Trophoblast cell (in vitro differentiated cells and primary cell): ENCODE results near the gene FGF1.
"Not testable (repeated sequence)": the region's sequence is repeated elsewhere in the genome, so short reads cannot be mapped to it uniquely, and the experiment has no call there.

Experiments used
- DNase-seq, 2 donors: peaks; one replicate each; pipeline ENCODE4 v3.0.0-alpha.2; 2016
- H2AFZ ChIP-seq: 2 replicates; pipeline ENCODE4 v1.6.1; 2013; ENCODE audit warnings: low read length, moderate library complexity, mild to moderate bottlenecking; ENCODE audit not compliant: insufficient read depth, poor library complexity
- H2AK5ac ChIP-seq: 2 replicates; pipeline ENCODE4 v1.6.1; 2013; ENCODE audit warnings: mild to moderate bottlenecking, low read length
- H2BK120ac ChIP-seq: 2 replicates; pipeline ENCODE4 v1.6.1; 2013; ENCODE audit warnings: low read length, mild to moderate bottlenecking, moderate library complexity; ENCODE audit not compliant: insufficient read depth, poor library complexity
- H2BK12ac ChIP-seq: 2 replicates; pipeline ENCODE4 v1.6.1; 2013; ENCODE audit warnings: mild to moderate bottlenecking, low read length, moderate library complexity
- H2BK5ac ChIP-seq: 2 replicates; pipeline ENCODE4 v1.6.1; 2013; ENCODE audit warnings: low read length, low read depth, moderate library complexity, mild to moderate bottlenecking; ENCODE audit not compliant: poor library complexity
- H3K14ac ChIP-seq: 2 replicates; pipeline ENCODE4 v1.6.1; 2013; ENCODE audit warnings: mild to moderate bottlenecking, low read length
- H3K18ac ChIP-seq: 2 replicates; pipeline ENCODE4 v1.6.1; 2013; ENCODE audit warnings: mild to moderate bottlenecking, low read length
- H3K23ac ChIP-seq: 2 replicates; pipeline ENCODE4 v1.6.1; 2013; ENCODE audit warnings: low read length
- H3K27ac ChIP-seq: 2 replicates; pipeline ENCODE4 v1.5.1; 2013; ENCODE audit warnings: low read depth, mild to moderate bottlenecking, inconsistent platforms, low read length, moderate library complexity
- H3K27me3 ChIP-seq: 2 replicates; pipeline ENCODE4 v1.6.1; 2013; ENCODE audit warnings: inconsistent platforms, mild to moderate bottlenecking, low read length, moderate library complexity; ENCODE audit not compliant: insufficient read depth
- H3K36me3 ChIP-seq, 2 experiments: 1 replicate in 1 of 2; 2 replicates in 1 of 2; pipeline ENCODE4 v1.6.1; 2013; ENCODE audit warnings: low read length in 2 of 2, mild to moderate bottlenecking in 2 of 2, moderate library complexity in 1 of 2; ENCODE audit not compliant: insufficient read depth in 2 of 2, control insufficient read depth in 1 of 2
- H3K4ac ChIP-seq: 2 replicates; pipeline ENCODE4 v1.6.1; 2013; ENCODE audit warnings: low read depth, mild to moderate bottlenecking, low read length, moderate library complexity
- H3K4me1 ChIP-seq, 2 experiments: 1 replicate in 1 of 2; 2 replicates in 1 of 2; pipeline ENCODE4 v1.6.1; 2013; ENCODE audit warnings: low read length in 2 of 2, mild to moderate bottlenecking in 2 of 2, moderate library complexity in 1 of 2; ENCODE audit not compliant: insufficient read depth in 2 of 2, control insufficient read depth in 1 of 2
- H3K4me2 ChIP-seq: 2 replicates; pipeline ENCODE4 v1.6.1; 2013; ENCODE audit warnings: inconsistent platforms, mild to moderate bottlenecking, low read length, moderate library complexity
- H3K4me3 ChIP-seq: 2 replicates; pipeline ENCODE4 v1.5.1; 2013; ENCODE audit warnings: mild to moderate bottlenecking, low read depth, low read length, inconsistent platforms
- H3K79me1 ChIP-seq: one replicate; pipeline ENCODE4 v1.6.1; 2013; ENCODE audit warnings: low read length
- H3K79me2 ChIP-seq: 2 replicates; pipeline ENCODE4 v1.6.1; 2013; ENCODE audit warnings: low read length, mild to moderate bottlenecking; ENCODE audit not compliant: control insufficient read depth, insufficient read depth, poor library complexity
- H3K9ac ChIP-seq: 2 replicates; pipeline ENCODE4 v1.6.1; 2013; ENCODE audit warnings: mild to moderate bottlenecking, low read length
- H3K9me3 ChIP-seq: 2 replicates; pipeline ENCODE4 v1.6.1; 2013; ENCODE audit warnings: low read depth, mild to moderate bottlenecking, control low read depth, inconsistent platforms, low read length; ENCODE audit not compliant: insufficient read depth
- H4K12ac ChIP-seq: 2 replicates; pipeline ENCODE4 v1.6.1; 2013; ENCODE audit warnings: low read depth, mild to moderate bottlenecking, low read length, moderate library complexity
- H4K8ac ChIP-seq: 2 replicates; pipeline ENCODE4 v1.6.1; 2013; ENCODE audit warnings: low read depth, mild to moderate bottlenecking, low read length, moderate library complexity
- H4K91ac ChIP-seq: one replicate; pipeline ENCODE4 v1.6.1; 2013; ENCODE audit warnings: low read depth, mild to moderate bottlenecking, low read length, moderate library complexity
- WGBS: extraction: QIAGEN DNeasy Blood & Tissue Kit; methylation state at CpG from one replicate; pipeline ENCODE4 v1.1.7; 2013; ENCODE audit warnings: missing lambda C conversion rate; ENCODE audit not compliant: insufficient read length, insufficient coverage; ENCODE audit errors: extremely low coverage; 5-methylcytosine and 5-hydroxymethylcytosine counted together

The FGF1 gene

DNA sequence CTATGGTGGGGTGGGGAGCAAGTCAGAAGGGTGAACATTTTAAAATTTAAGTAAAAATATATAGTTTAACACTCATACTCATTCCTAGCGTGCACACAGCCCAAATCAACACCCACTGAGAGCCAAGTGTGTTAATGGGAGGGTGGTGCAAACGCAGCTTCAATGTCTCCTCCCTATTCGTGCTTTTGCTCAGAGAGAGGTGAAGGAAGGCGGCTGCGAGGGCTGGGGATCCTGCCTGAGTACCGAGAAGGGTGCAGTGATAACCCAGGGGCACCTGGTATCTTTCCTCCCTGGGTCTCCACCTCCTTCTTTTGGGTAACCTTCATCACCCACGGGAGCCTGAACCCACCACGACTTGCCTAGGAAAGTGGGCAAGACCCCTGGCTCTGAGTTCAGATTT, 35.0 kb downstream of the FGF1 start:
- no peak overlapping the region for H2AFZ ChIP-seq
- H2BK120ac ChIP-seq, result no peak overlapping the region
- H3K4me2 ChIP-seq, result no peak overlapping the region
- H3K23ac ChIP-seq, result no peak overlapping the region
- no peaks in the 10 kb centered on the region for H3K36me3 ChIP-seq
- no peak overlapping the region for H3K18ac ChIP-seq
- no peak overlapping the region for H2BK12ac ChIP-seq
- no peak overlapping the region for H2AK5ac ChIP-seq
- H3K27me3 ChIP-seq, result no peaks in the 10 kb centered on the region
- H3K27ac ChIP-seq, result no peak overlapping the region
- no peak overlapping the region for H4K91ac ChIP-seq
- DNase-seq, result no peak
- H3K79me2 ChIP-seq, result no peaks in the 10 kb centered on the region
- no peak overlapping the region for H2BK5ac ChIP-seq
- H3K14ac ChIP-seq, result no peak overlapping the region
- no peak overlapping the region for H4K8ac ChIP-seq
- H3K4me3 ChIP-seq, result no peak overlapping the region
- no peak overlapping the region for H3K4ac ChIP-seq
- no peaks in the 10 kb centered on the region for H3K79me1 ChIP-seq
- no peaks in the 10 kb centered on the region for H3K9me3 ChIP-seq
- H3K4me1 ChIP-seq, result no peaks in the 10 kb centered on the region
- H3K9ac ChIP-seq, result no peak overlapping the region
- H4K12ac ChIP-seq, result no peak overlapping the region
- no CpG with 5 or more reads among the region's 8 CpGs for WGBS

DNA sequence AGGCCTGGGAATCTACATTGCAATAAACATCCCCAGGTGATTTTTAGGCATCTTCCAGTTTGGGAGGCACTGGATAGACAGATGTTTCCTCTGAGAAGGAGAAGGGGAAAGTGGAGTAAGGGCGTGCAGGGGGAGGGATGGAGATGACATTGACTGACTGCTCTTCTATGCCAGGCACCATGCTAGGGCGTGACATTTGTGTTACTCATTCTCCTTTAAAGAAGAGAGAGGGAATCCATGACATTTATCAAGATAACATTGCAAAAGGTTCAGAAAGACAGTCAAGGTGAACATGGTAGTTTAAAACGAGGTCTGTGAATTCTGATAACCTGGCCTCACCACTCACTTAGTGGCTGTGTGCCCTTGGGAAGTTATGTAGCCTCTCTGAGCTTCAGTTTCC, 35.8 kb downstream of the FGF1 start:
- Histone ChIP-seq H3K9me3 (no peaks in the 10 kb centered on the region), H3K4me1 (peaks cover 2% of the 10 kb centered on the region in 2 experiments), H3K79me1 (no peaks in the 10 kb centered on the region), H2BK120ac (no peak overlapping the region), H3K4ac (no peak overlapping the region), H3K9ac (no peak overlapping the region), H3K36me3 (no peaks in the 10 kb centered on the region), H3K23ac (no peak overlapping the region), H4K91ac (no peak overlapping the region), H4K12ac (no peak overlapping the region), H3K4me2 (no peak overlapping the region), H2AFZ (no peak overlapping the region), H3K27me3 (no peaks in the 10 kb centered on the region), H4K8ac (no peak overlapping the region), H3K18ac (no peak overlapping the region), H2AK5ac (no peak overlapping the region), H3K14ac (no peak overlapping the region), H2BK5ac (no peak overlapping the region), H3K27ac (no peak overlapping the region), H3K4me3 (no peak overlapping the region), H2BK12ac (no peak overlapping the region), H3K79me2 (no peaks in the 10 kb centered on the region)
- peak in 1 of 2 donors; percentile 51 for DNase-seq
- no CpG with 5 or more reads among the region's 3 CpGs for WGBS

DNA sequence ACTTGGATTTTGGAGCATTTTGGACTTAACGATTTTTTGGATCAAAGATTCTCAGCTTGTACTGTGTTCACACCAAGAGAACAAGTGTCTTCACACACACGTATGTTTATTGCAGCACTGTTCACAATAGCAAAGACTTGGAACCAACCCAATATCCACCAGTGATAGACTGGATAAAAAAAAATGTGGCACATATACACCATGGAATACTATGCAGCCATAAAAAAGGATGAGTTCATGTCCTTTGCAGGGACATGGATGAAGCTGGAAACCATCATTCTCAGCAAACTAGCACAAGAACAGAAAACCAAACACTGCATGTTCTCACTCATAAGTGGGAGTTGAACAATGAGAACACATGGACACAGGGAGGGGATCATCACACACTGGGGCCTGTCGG, 37.8 kb downstream of the FGF1 start:
- H3K9ac ChIP-seq, H3K14ac ChIP-seq, H3K79me1 ChIP-seq, DNase-seq, H4K91ac ChIP-seq, H3K4me3 ChIP-seq, H3K4me1 ChIP-seq, H2AFZ ChIP-seq, H2BK120ac ChIP-seq, H3K27ac ChIP-seq, H3K36me3 ChIP-seq, H3K18ac ChIP-seq, H4K12ac ChIP-seq, H2BK12ac ChIP-seq, H3K27me3 ChIP-seq, H3K79me2 ChIP-seq, H2AK5ac ChIP-seq, H4K8ac ChIP-seq, H3K4ac ChIP-seq, H3K4me2 ChIP-seq, H3K23ac ChIP-seq, H3K9me3 ChIP-seq, H2BK5ac ChIP-seq: not testable (repeated sequence)
- WGBS, result no CpG with 5 or more reads among the region's 3 CpGs

DNA sequence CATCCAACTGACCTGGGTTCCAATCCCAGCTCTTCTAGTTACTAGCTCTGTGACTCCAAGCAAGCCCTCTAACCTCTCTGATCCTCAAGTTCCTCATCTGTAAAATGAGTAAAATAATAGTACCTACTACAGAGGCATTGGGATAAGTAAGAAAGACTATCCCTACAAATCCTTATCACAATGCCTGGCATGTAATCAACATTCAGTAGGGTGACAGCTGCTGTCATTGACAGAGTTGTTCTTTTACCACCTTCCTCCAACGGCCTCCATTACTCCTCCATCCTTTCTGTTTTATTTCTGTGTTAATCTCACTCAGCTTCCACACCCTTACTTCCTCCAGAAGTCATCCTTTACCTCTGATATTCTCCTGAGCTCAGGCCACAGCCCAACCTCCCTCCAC, 40.4 kb downstream of the FGF1 start:
- Histone ChIP-seq H4K8ac (no peak overlapping the region), H4K91ac (no peak overlapping the region), H3K14ac (no peak overlapping the region), H3K4me3 (no peak overlapping the region), H3K23ac (no peak overlapping the region), H2BK120ac (no peak overlapping the region), H3K4me1 (peaks cover 8 to 9% of the 10 kb centered on the region in 2 experiments), H3K9me3 (no peaks in the 10 kb centered on the region), H2BK12ac (no peak overlapping the region), H4K12ac (no peak overlapping the region), H3K36me3 (no peaks in the 10 kb centered on the region), H2BK5ac (no peak overlapping the region), H3K4ac (no peak overlapping the region), H3K18ac (no peak overlapping the region), H2AFZ (no peak overlapping the region), H2AK5ac (no peak overlapping the region), H3K27ac (peak overlapping the region; percentile 16), H3K27me3 (no peaks in the 10 kb centered on the region), H3K9ac (no peak overlapping the region), H3K4me2 (no peak overlapping the region), H3K79me2 (no peaks in the 10 kb centered on the region), H3K79me1 (no peaks in the 10 kb centered on the region)
- DNase-seq, result no peak
- WGBS, result no CpG with 5 or more reads among the region's 1 CpG
